ENCODE results near the gene SLC22A17.

The SLC22A17 gene

DNA sequence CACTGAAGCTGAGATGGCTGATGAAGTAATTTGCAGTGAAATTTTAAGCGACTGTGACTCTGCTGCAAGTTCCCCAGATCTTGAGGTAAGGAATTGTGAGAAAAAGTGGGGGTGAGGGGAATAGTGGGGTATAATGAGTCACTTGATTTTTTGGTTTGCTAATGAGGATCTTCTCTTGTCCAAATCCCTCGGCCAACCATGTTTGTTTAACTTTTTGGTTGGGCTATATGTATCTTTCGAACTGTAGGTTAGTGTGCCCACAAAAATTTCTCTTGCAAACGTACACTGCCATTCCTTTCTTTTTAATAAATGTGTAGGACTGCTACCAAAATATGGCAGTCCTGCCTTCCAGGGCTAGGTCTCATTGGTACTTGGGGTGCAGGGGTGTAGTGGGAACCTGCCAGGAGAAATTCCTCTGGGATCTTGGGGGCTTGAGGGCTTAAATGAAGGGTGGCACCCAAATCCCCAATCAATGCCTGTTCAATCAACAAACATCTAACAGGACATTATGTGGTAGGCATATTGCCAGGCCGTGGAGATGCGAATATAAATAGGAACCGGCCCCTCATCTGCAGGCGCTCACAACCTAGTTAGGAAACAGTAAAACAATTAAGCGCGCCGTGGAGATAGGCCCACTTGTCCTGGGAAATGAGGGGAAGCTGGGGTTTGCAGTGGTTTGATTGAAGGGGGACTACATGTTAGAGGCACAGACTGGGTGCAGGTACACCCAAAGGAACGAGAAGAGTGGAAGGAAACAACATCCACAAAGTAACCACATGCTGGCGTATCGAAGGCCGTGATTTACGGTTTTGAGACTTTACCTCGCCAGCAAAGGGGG is 32.7 kb downstream of the SLC22A17 start:
- ChIA-PET CTCF (interaction anchor here (1.2 to 2.6 kb wide), 3 partner anchors 14 to 60 kb away, joined by 4 to 13 read pairs (median 8); partner anchors contain the start of gene BCL2L2), POLR2A (interaction anchor here (0.8 to 8.9 kb wide), 16 partner anchors 8 to 794 kb away, joined by 3 to 256 read pairs (median 6); partner anchors contain the start of genes ACIN1, BCL2L2, C14orf119 and DCAF11)
- no peak for DNase-seq (ENCODE audit: extremely low spot score)
- TF ChIP-seq SUZ12 (IDR thresholded peaks at IDR 0.05) = no peak
- TF ChIP-seq BHLHE40 (IDR thresholded peaks at IDR 0.05; ENCODE audit: borderline replicate concordance) = no peak
- TF ChIP-seq, protein P1, sequence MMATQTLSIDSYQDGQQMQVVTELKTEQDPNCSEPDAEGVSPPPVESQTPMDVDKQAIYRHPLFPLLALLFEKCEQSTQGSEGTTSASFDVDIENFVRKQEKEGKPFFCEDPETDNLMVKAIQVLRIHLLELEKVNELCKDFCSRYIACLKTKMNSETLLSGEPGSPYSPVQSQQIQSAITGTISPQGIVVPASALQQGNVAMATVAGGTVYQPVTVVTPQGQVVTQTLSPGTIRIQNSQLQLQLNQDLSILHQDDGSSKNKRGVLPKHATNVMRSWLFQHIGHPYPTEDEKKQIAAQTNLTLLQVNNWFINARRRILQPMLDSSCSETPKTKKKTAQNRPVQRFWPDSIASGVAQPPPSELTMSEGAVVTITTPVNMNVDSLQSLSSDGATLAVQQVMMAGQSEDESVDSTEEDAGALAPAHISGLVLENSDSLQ (IDR thresholded peaks at IDR 0.05) = peak; percentile 45; the same call in 1 of the 2 replicates

DNA sequence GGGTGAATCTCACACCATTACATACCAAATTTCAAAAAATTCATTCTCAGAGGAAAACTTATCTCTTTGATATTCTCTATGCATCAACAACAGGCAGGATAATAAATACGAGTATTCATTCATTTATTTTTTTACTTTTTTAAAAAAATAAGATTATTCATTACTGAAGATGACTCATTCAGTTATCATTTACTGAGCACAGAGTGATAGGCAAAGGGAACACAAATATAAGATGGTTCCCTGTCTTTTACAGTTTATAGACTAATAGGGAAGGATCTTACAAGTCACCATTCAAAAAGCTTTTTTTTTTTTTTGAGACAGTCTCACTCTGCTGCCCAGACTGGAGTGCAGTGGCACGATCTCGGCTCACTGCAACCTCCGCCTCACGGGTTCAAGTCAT is 36.4 kb downstream of the SLC22A17 start:
- CTCF ChIA-PET = no interaction called here
- no peak for TF ChIP-seq FOXM1 (IDR thresholded peaks at IDR 0.05; ENCODE audit: borderline replicate concordance)
- no peak for TF ChIP-seq BHLHE40 (IDR thresholded peaks at IDR 0.05; ENCODE audit: borderline replicate concordance)
- no peak for TF ChIP-seq NFRKB (IDR thresholded peaks at IDR 0.05)
- no peak for TF ChIP-seq L3MBTL2 (conservative IDR thresholded peaks at IDR 0.05)
- TF ChIP-seq TARDBP (IDR thresholded peaks at IDR 0.05) = no peak
- TF ChIP-seq HDGF (IDR thresholded peaks at IDR 0.05; ENCODE audit: borderline replicate concordance) = no peak
- no peak for TF ChIP-seq SUZ12 (IDR thresholded peaks at IDR 0.05)
- TF ChIP-seq ZNF384 (IDR thresholded peaks at IDR 0.05) = no peak
- no peak for TF ChIP-seq LEF1 (IDR thresholded peaks at IDR 0.05; ENCODE audit: borderline replicate concordance)
- TF ChIP-seq ELF4 (IDR thresholded peaks at IDR 0.05) = no peak
- TF ChIP-seq SP1 (IDR thresholded peaks at IDR 0.05) = no peak
- TF ChIP-seq, protein P1 (IDR thresholded peaks at IDR 0.05) = no peak
- no peak for TF ChIP-seq ARNT (IDR thresholded peaks at IDR 0.05)
- TF ChIP-seq FOXK2 (IDR thresholded peaks at IDR 0.05) = no peak
- no peak for TF ChIP-seq CTBP1 (IDR thresholded peaks at IDR 0.05; ENCODE audit: borderline replicate concordance)
- TF ChIP-seq FOXA1 (IDR thresholded peaks at IDR 0.05) = no peak
- DNase-seq (ENCODE audit: extremely low spot score) = no peak
- POLR2A ChIA-PET = interaction anchor here (8.9 kb wide), 1 partner anchor 12 kb away, joined by 256 read pairs; the partner anchor contains the start of genes BCL2L2 and PPP1R3E

DNA sequence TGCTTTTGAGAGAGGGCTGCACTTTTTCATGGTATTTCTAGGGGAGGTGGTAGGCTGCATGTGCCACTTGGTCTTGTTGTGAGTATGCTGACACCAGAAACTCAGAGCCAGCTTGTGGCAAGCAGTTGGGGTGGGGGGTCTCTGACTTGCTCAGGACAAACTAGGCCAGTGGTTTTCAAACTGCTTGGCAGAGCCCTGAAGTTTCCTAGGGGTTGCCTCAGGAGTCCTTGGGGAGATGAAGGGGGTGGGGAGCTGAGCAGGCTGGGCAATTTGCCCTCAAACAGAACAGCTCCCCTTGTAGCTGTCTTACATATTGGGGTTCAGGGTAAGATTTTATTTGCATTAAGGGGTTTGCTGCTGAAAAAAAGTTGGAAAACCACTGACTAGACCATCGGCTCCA is 42.1 kb downstream of the SLC22A17 start:
- POLR2A ChIA-PET = interaction anchor here (1.1 to 4.0 kb wide), 3 partner anchors 8 to 24 kb away, joined by 5 to 46 read pairs (median 8); partner anchors contain the start of genes HOMEZ, PABPN1 and PPP1R3E
- TF ChIP-seq SUZ12 (IDR thresholded peaks at IDR 0.05) (no peak), FOXA1 (IDR thresholded peaks at IDR 0.05) (no peak), LEF1 (IDR thresholded peaks at IDR 0.05; ENCODE audit: borderline replicate concordance) (no peak), ARNT (IDR thresholded peaks at IDR 0.05) (no peak), FOXK2 (IDR thresholded peaks at IDR 0.05) (no peak), FOXM1 (IDR thresholded peaks at IDR 0.05; ENCODE audit: borderline replicate concordance) (no peak), L3MBTL2 (conservative IDR thresholded peaks at IDR 0.05) (no peak), ELF4 (IDR thresholded peaks at IDR 0.05) (no peak), SP1 (IDR thresholded peaks at IDR 0.05) (no peak), BHLHE40 (IDR thresholded peaks at IDR 0.05; ENCODE audit: borderline replicate concordance) (no peak)
- TF ChIP-seq, protein P1 (IDR thresholded peaks at IDR 0.05) = no peak
- DNase-seq (ENCODE audit: extremely low spot score) = no peak
- CTCF ChIA-PET = no interaction called here

DNA sequence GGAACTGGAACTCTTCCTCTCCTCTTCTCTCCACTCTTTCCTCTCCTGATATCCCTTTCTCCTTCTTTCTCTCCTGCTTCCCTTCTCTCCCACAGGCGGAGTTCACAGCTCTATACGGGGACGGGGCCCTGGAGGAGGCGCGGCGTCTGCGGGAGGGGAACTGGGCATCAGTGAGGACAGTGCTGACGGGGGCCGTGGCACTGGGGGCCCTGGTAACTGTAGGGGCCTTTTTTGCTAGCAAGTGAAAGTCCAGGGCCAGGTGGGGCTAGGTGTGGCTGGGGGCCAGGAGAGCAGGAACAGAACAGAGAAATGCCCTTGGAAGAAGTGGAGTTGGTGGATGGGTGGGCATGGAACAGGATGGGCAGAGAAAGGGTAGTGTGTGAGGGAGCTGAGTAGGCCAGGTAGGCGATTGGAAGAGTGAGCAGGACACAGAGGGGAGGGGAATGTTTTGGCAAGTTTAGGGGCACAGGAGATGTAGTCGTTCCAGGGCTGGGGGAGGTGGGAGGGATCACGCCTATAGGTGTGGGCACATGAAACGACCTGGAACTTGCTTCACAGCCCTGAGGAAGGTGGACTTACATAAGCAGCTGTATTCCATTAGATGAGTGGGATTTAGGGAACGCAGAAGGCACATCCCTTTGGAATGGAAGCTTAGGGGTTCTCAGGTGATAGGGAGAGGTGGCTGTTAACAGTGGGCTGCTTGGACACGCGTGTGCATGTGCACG is 43.8 kb downstream of the SLC22A17 start:
- CTCF ChIA-PET = no interaction called here
- no peak for TF ChIP-seq SUZ12 (IDR thresholded peaks at IDR 0.05)
- no peak for TF ChIP-seq FOXA1 (IDR thresholded peaks at IDR 0.05)
- TF ChIP-seq, protein P1 (IDR thresholded peaks at IDR 0.05) = no peak
- TF ChIP-seq LEF1 (IDR thresholded peaks at IDR 0.05; ENCODE audit: borderline replicate concordance) = no peak
- TF ChIP-seq BHLHE40 (IDR thresholded peaks at IDR 0.05; ENCODE audit: borderline replicate concordance) = no peak
- TF ChIP-seq ZNF384 (IDR thresholded peaks at IDR 0.05) = no peak
- no peak for TF ChIP-seq FOXM1 (IDR thresholded peaks at IDR 0.05; ENCODE audit: borderline replicate concordance)
- TF ChIP-seq TARDBP (IDR thresholded peaks at IDR 0.05) = no peak
- TF ChIP-seq NFRKB (IDR thresholded peaks at IDR 0.05) = no peak
- TF ChIP-seq FOXK2 (IDR thresholded peaks at IDR 0.05) = no peak
- no peak for TF ChIP-seq SP1 (IDR thresholded peaks at IDR 0.05)
- no peak for TF ChIP-seq HDGF (IDR thresholded peaks at IDR 0.05; ENCODE audit: borderline replicate concordance)
- no peak for TF ChIP-seq CTBP1 (IDR thresholded peaks at IDR 0.05; ENCODE audit: borderline replicate concordance)
- DNase-seq (ENCODE audit: extremely low spot score) = no peak
- POLR2A ChIA-PET = interaction anchor here (2.2 to 9.6 kb wide), 2 partner anchors 12 to 22 kb away, joined by 5 to 256 read pairs; partner anchors contain the start of genes HOMEZ and PABPN1

All from HEK293T (cell line).